CD14-positive monocyte (primary cell): ENCODE data around the gene GCNA. TPM values are rescaled to one million over a fixed set of nuclear protein-coding genes. Genes with fewer than 3 reads are reported as not detected.

Experiments used
- DNase-seq, 3 donors: peaks; one replicate each; pipeline ENCODE4 v3.0.0-alpha.2; 2011 to 2022
- H2AFZ ChIP-seq: 2 replicates; pipeline ENCODE4 v1.6.0; 2012; ENCODE audit warnings: mild to moderate bottlenecking, low read depth, low read length, inconsistent platforms; ENCODE audit not compliant: insufficient read depth, poor library complexity, severe bottlenecking
- H3K27ac ChIP-seq, 2 donors: 1 replicate in 1 of 2; 2 replicates in 1 of 2; pipeline ENCODE4 v1.5.1; 2012 to 2013; ENCODE audit warnings: low read length in 2 of 2, control low read depth in 1 of 2, inconsistent platforms in 1 of 2, low read depth in 1 of 2, mild to moderate bottlenecking in 1 of 2
- H3K27me3 ChIP-seq, 2 donors: one replicate each; pipeline versions ENCODE4 v1.6.0 to v1.6.1; 2011 to 2013; ENCODE audit warnings: low read length in 2 of 2; ENCODE audit not compliant: control insufficient read depth in 2 of 2, insufficient read depth in 2 of 2
- H3K36me3 ChIP-seq, 2 donors: replicated peaks in 1 of 2; 1 replicate in 1 of 2; 2 replicates in 1 of 2; pipeline versions ENCODE4 v1.5.1 to v1.6.1; 2012 to 2013; ENCODE audit warnings: low read length in 2 of 2, control low read depth in 1 of 2, inconsistent platforms in 1 of 2, mild to moderate bottlenecking in 1 of 2; ENCODE audit not compliant: insufficient read depth in 2 of 2, control insufficient read depth in 1 of 2
- H3K4me1 ChIP-seq, 2 donors: 1 replicate in 1 of 2; 2 replicates in 1 of 2; pipeline versions ENCODE4 v1.5.1 to v1.6.1; 2012 to 2013; ENCODE audit warnings: low read length in 2 of 2, control low read depth in 1 of 2, inconsistent platforms in 1 of 2, mild to moderate bottlenecking in 1 of 2, moderate library complexity in 1 of 2; ENCODE audit not compliant: insufficient read depth in 2 of 2, control insufficient read depth in 1 of 2
- H3K4me2 ChIP-seq: replicated peaks from 2 replicates; pipeline ENCODE3; 2012; ENCODE audit warnings: low read length, moderate library complexity, mild to moderate bottlenecking; ENCODE audit not compliant: poor library complexity, severe bottlenecking; ENCODE audit errors: extremely low read depth
- H3K4me3 ChIP-seq, 3 experiments: fragments of 200-600 bp in 1 of 3; sonication (generic) in 1 of 3; replicated peaks in 1 of 3; 1 replicate in 2 of 3; 2 replicates in 1 of 3; pipeline ENCODE4 v1.5.1; 2011 to 2013; ENCODE audit warnings: low read length in 3 of 3, mild to moderate bottlenecking in 3 of 3, control low read depth in 2 of 3, low read depth in 2 of 3, inconsistent platforms in 1 of 3, moderate library complexity in 1 of 3
- H3K79me2 ChIP-seq: 2 replicates; pipeline ENCODE4 v1.6.0; 2012; ENCODE audit warnings: mild to moderate bottlenecking, control low read depth, inconsistent platforms, low read length, moderate library complexity; ENCODE audit not compliant: insufficient read depth
- H3K9ac ChIP-seq: 2 replicates; pipeline ENCODE4 v1.6.0; 2017; ENCODE audit warnings: low read length, mild to moderate bottlenecking; ENCODE audit not compliant: insufficient read depth, poor library complexity, severe bottlenecking
- H3K9me3 ChIP-seq, 2 donors: replicated peaks in 1 of 2; 1 replicate in 1 of 2; 2 replicates in 1 of 2; pipeline versions ENCODE4 v1.5.1 to v1.6.1; 2012 to 2013; ENCODE audit warnings: low read length in 2 of 2, control low read depth in 1 of 2; ENCODE audit not compliant: control insufficient read depth in 1 of 2, insufficient read depth in 1 of 2
- H4K20me1 ChIP-seq: 2 replicates; pipeline ENCODE4 v1.6.0; 2012; ENCODE audit warnings: mild to moderate bottlenecking, low read length, control low read depth, moderate library complexity; ENCODE audit not compliant: insufficient read depth
- H3K27ac Mint-ChIP-seq, 7 donors: one replicate each; pipeline ENCODE4 v1.8.0; 2020; ENCODE audit warnings: mild to moderate bottlenecking in 7 of 7, mixed read lengths in 7 of 7, moderate library complexity in 6 of 7, inconsistent platforms in 2 of 7
- H3K27me3 Mint-ChIP-seq, 3 donors: one replicate each; pipeline ENCODE4 v1.8.0; 2021 to 2022; ENCODE audit warnings: low read depth in 3 of 3, mild to moderate bottlenecking in 3 of 3, mixed read lengths in 3 of 3, moderate library complexity in 3 of 3, inconsistent platforms in 1 of 3
- H3K36me3 Mint-ChIP-seq, 2 donors: one replicate each; pipeline ENCODE4 v1.8.0; 2020; ENCODE audit warnings: mixed read lengths in 2 of 2, inconsistent platforms in 1 of 2, mild to moderate bottlenecking in 1 of 2
- H3K4me1 Mint-ChIP-seq: one replicate; pipeline ENCODE4 v1.8.0; 2020; ENCODE audit warnings: mild to moderate bottlenecking, mixed read lengths
- H3K4me3 Mint-ChIP-seq, 2 donors: one replicate each; pipeline ENCODE4 v1.8.0; 2020; ENCODE audit warnings: mild to moderate bottlenecking in 2 of 2, mixed read lengths in 2 of 2, moderate library complexity in 1 of 2
- H3K9me3 Mint-ChIP-seq, 7 donors: one replicate each; pipeline ENCODE4 v1.8.0; 2020 to 2022; ENCODE audit warnings: mixed read lengths in 7 of 7, mild to moderate bottlenecking in 6 of 7, moderate library complexity in 6 of 7, inconsistent platforms in 2 of 7
- WGBS: methylation state at CpG from one replicate; pipeline ENCODE4 v1.1.5; 2013; ENCODE audit warnings: missing lambda C conversion rate; ENCODE audit not compliant: insufficient coverage; 5-methylcytosine and 5-hydroxymethylcytosine counted together
- intact Hi-C, 2 donors: fragments of 100-400 bp; cut with micrococcal nuclease; formaldehyde crosslinking; loops; one replicate each; pipeline versions ENCODE4 v1.15.0 to v1.15.1; 2023
- polyA plus RNA-seq, 3 donors: library from polyadenylated mRNA; depleted of rRNA in 1 of 3; unstranded in 2 of 3; stranded (reverse) in 1 of 3; fragments of 300-500 nt in 2 of 3; fragments of >200 nt in 1 of 3; fragmentation: Illumina TruSeq in 2 of 3; gene quantifications; 1 replicate in 2 of 3; 2 replicates in 1 of 3; pipeline ENCODE4 v1.2.3, GENCODE V29; 2012 to 2021
- TF ChIP-seq, protein P1 (sequence below): fragments of 200-600 bp; IDR thresholded peaks from one replicate; pipeline ENCODE4 v1.8.0; 2022; ENCODE audit warnings: antibody characterized with exemption, mild to moderate bottlenecking

Gene GCNA
- polyA plus RNA-seq, 3 donors: 0.26 to 4.7 (median 0.27) TPM

DNA sequence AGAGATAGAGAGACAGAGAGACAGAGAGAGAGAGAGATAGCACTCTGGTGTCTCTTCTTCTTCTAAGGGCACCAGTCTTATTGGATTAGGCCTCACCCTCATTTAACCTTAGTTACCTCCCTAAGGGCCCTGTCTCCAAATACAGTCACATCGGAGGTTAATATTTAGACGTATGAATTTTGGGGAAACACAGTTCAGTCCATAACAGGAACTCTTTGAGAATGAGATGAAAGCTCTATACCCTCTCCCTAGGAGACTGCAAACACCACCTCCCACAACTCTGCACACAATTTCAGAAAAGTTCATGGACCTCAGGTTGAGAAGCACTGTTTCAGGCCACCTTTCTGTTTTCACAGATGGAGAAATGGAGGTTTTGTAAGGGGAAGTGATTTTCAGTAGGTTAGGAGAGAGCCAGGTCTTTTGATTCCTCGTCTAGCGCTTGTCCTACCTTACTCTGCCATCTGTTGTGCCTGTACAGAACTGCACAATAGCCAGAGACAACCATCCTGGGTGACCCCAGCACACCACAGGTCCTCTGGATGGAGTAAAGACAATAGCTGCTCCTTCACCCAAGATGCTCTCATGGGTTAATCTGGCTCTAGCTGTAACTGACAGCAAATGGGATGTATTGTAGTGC, 72.2 kb downstream of the GCNA start:
- DNase-seq: no peak
- H3K36me3 ChIP-seq: no peaks in the 10 kb centered on the region
- H3K27ac ChIP-seq: no peak overlapping the region
- no peaks in the 10 kb centered on the region for H3K4me1 ChIP-seq
- Mint-ChIP-seq H3K27me3 (no peaks in the 10 kb centered on the region), H3K36me3 (no peaks in the 10 kb centered on the region), H3K4me1 (peaks cover 3% of the 10 kb centered on the region), H3K27ac (no peak overlapping the region), H3K9me3 (peaks cover 0 to 9% (median 0%) of the 10 kb centered on the region in 7 donors), H3K4me3 (no peak overlapping the region)
- no peaks in the 10 kb centered on the region for H3K79me2 ChIP-seq
- no CpG with 5 or more reads among the region's 4 CpGs for WGBS
- no peaks in the 10 kb centered on the region for H4K20me1 ChIP-seq
- H3K27me3 ChIP-seq: no peaks in the 10 kb centered on the region
- H2AFZ ChIP-seq: no peak overlapping the region
- TF ChIP-seq, protein P1, sequence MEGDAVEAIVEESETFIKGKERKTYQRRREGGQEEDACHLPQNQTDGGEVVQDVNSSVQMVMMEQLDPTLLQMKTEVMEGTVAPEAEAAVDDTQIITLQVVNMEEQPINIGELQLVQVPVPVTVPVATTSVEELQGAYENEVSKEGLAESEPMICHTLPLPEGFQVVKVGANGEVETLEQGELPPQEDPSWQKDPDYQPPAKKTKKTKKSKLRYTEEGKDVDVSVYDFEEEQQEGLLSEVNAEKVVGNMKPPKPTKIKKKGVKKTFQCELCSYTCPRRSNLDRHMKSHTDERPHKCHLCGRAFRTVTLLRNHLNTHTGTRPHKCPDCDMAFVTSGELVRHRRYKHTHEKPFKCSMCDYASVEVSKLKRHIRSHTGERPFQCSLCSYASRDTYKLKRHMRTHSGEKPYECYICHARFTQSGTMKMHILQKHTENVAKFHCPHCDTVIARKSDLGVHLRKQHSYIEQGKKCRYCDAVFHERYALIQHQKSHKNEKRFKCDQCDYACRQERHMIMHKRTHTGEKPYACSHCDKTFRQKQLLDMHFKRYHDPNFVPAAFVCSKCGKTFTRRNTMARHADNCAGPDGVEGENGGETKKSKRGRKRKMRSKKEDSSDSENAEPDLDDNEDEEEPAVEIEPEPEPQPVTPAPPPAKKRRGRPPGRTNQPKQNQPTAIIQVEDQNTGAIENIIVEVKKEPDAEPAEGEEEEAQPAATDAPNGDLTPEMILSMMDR: no peak
- no peak overlapping the region for H3K4me3 ChIP-seq
- H3K9me3 ChIP-seq: no peaks in the 10 kb centered on the region
- intact Hi-C loops: no loop called here
- no peak overlapping the region for H3K9ac ChIP-seq
- H3K4me2 ChIP-seq: no peak overlapping the region

DNA sequence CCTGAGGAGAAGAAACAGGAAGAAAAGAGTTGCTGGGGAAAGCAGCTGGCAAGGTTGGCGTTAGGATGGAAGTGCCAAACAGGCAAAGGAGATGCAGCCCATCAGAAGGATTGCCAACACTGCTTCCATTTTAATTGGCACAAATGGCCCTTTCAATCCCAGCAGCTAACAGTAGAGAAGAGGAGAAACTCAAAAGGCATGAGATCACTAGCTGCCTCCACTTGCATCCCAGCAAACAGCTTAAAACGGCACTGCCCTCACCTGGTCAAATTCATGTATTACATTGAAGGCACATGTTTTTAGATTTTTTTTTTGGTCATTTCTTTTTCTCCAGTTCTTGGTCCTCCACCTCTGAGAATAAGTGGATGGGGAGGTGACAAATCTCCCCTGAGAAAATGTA, 74.2 kb downstream of the GCNA start:
- H3K27me3 ChIP-seq: no peaks in the 10 kb centered on the region
- intact Hi-C loops: no loop called here
- H3K4me2 ChIP-seq: no peak overlapping the region
- H3K9me3 Mint-ChIP-seq: peaks cover 0 to 5% (median 0%) of the 10 kb centered on the region in 7 donors
- H4K20me1 ChIP-seq: no peaks in the 10 kb centered on the region
- no peak overlapping the region for H2AFZ ChIP-seq
- DNase-seq: peak in 2 of 3 donors; percentile 3 to 11
- H3K27ac Mint-ChIP-seq: no peak overlapping the region
- no peaks in the 10 kb centered on the region for H3K9me3 ChIP-seq
- no peaks in the 10 kb centered on the region for H3K4me1 ChIP-seq
- H3K27ac ChIP-seq: no peak overlapping the region
- H3K36me3 Mint-ChIP-seq: no peaks in the 10 kb centered on the region
- no peak overlapping the region for H3K4me3 ChIP-seq
- H3K4me3 Mint-ChIP-seq: no peak overlapping the region
- H3K36me3 ChIP-seq: no peaks in the 10 kb centered on the region
- H3K27me3 Mint-ChIP-seq: no peaks in the 10 kb centered on the region
- TF ChIP-seq, protein P1: peak; percentile 34
- WGBS: no CpG with 5 or more reads among the region's 2 CpGs
- no peaks in the 10 kb centered on the region for H3K79me2 ChIP-seq
- H3K9ac ChIP-seq: no peak overlapping the region
- peaks cover 5% of the 10 kb centered on the region for H3K4me1 Mint-ChIP-seq
